GM23338 (cell line): ENCODE data around the gene ZMYND19. TPM values are rescaled to one million over a fixed set of nuclear protein-coding genes. Genes with fewer than 3 reads are reported as not detected.
A peak's percentile ranks its signal among the peaks of the same experiment; 100 is the strongest.

Experiments
- ATAC-seq: fragments of 200-7000 bp; cut with Tn5 transposase; 3 replicates; pipeline ENCODE4 v1.9.1; 2020
- DNase-seq: peaks from one replicate; pipeline ENCODE4 v3.0.0-alpha.2; 2015; ENCODE audit warnings: low spot score
- H2AFZ ChIP-seq: fragments of 200-600 bp; sonication (generic); 2 replicates; pipeline ENCODE4 v1.8.0; 2016; ENCODE audit warnings: antibody characterized with exemption, mild to moderate bottlenecking, moderate library complexity
- H3F3A ChIP-seq: fragments of 200-600 bp; sonication (generic); replicated peaks from 2 replicates; pipeline ENCODE4 v1.8.0; 2017; ENCODE audit warnings: antibody characterized with exemption, mixed run types, low read depth
- H3K27ac ChIP-seq: fragments of 200-600 bp; sonication (generic); 2 replicates; pipeline ENCODE4 v1.6.1; 2016; ENCODE audit warnings: low read depth
- H3K27me3 ChIP-seq: fragments of 200-600 bp; sonication (generic); 2 replicates; pipeline ENCODE4 v1.8.0; 2016; ENCODE audit warnings: mild to moderate bottlenecking, mixed run types, moderate library complexity; ENCODE audit not compliant: insufficient read depth
- H3K36me3 ChIP-seq: fragments of 200-600 bp; sonication (generic); 2 replicates; pipeline ENCODE4 v1.8.0; 2016; ENCODE audit warnings: mild to moderate bottlenecking; ENCODE audit not compliant: insufficient read depth
- H3K4me1 ChIP-seq: fragments of 200-600 bp; sonication (generic); 2 replicates; pipeline ENCODE4 v1.8.0; 2016; ENCODE audit warnings: mild to moderate bottlenecking, moderate library complexity; ENCODE audit not compliant: insufficient read depth
- H3K4me2 ChIP-seq: fragments of 200-600 bp; sonication (generic); 2 replicates; pipeline ENCODE4 v1.7.1; 2017; ENCODE audit warnings: mixed run types
- H3K4me3 ChIP-seq: fragments of 200-600 bp; sonication (generic); 2 replicates; pipeline ENCODE4 v1.6.1; 2016; ENCODE audit warnings: mixed run types
- H3K79me2 ChIP-seq: fragments of 200-600 bp; sonication (generic); replicated peaks from 2 replicates; pipeline ENCODE4 v1.8.0; 2017; ENCODE audit warnings: mild to moderate bottlenecking; ENCODE audit not compliant: insufficient read depth
- H3K9me2 ChIP-seq: fragments of 200-600 bp; sonication (generic); 2 replicates; pipeline ENCODE4 v1.8.0; 2017; ENCODE audit not compliant: insufficient read depth
- H4K20me1 ChIP-seq: fragments of 200-600 bp; sonication (generic); replicated peaks from 2 replicates; pipeline ENCODE4 v1.8.0; 2017; ENCODE audit warnings: mild to moderate bottlenecking; ENCODE audit not compliant: insufficient read depth
- H3K27ac Mint-ChIP-seq: 2 replicates; pipeline ENCODE4 v1.8.0; 2020; ENCODE audit warnings: inconsistent platforms, mild to moderate bottlenecking, moderate library complexity, mixed read lengths
- H3K27me3 Mint-ChIP-seq: 3 replicates; pipeline ENCODE4 v1.8.0; 2022; ENCODE audit warnings: low read depth, mild to moderate bottlenecking, moderate library complexity, mixed read lengths, inconsistent platforms; ENCODE audit not compliant: insufficient read depth, poor library complexity
- H3K36me3 Mint-ChIP-seq: 3 replicates; pipeline ENCODE4 v1.8.0; 2021; ENCODE audit warnings: low read depth, mild to moderate bottlenecking, inconsistent platforms, moderate library complexity, mixed read lengths
- H3K4me1 Mint-ChIP-seq: 3 replicates; pipeline ENCODE4 v1.8.0; 2020; ENCODE audit warnings: mild to moderate bottlenecking, inconsistent platforms, mixed read lengths
- H3K4me3 Mint-ChIP-seq: 3 replicates; pipeline ENCODE4 v1.8.0; 2021; ENCODE audit warnings: moderate library complexity, mild to moderate bottlenecking, inconsistent platforms, mixed read lengths
- H3K9me3 Mint-ChIP-seq: 3 replicates; pipeline ENCODE4 v1.8.0; 2020; ENCODE audit warnings: moderate library complexity, mild to moderate bottlenecking, inconsistent platforms, mixed read lengths
- CREB1 ChIP-seq: fragments of 250-450 bp; sonication (Bioruptor Pico); IDR thresholded peaks from 2 replicates; pipeline ENCODE4 v1.5.0; 2020; ENCODE audit warnings: low read depth, mild to moderate bottlenecking, moderate library complexity
- EZH2 ChIP-seq: fragments of 200-600 bp; sonication (generic); IDR thresholded peaks from one replicate; pipeline ENCODE4 v1.8.0; 2017; ENCODE audit warnings: antibody characterized with exemption, mild to moderate bottlenecking, low read depth; ENCODE audit not compliant: unreplicated experiment
- EZH2phosphoT487 ChIP-seq: fragments of 200-600 bp; sonication (generic); IDR thresholded peaks from one replicate; pipeline ENCODE4 v1.8.1; 2018; ENCODE audit warnings: antibody characterized with exemption; ENCODE audit not compliant: unreplicated experiment
- NANOG ChIP-seq: IDR thresholded peaks from 2 replicates; pipeline ENCODE4 v1.6.1; 2016; ENCODE audit warnings: antibody characterized with exemption, borderline replicate concordance
- POLR2AphosphoS5 ChIP-seq: IDR thresholded peaks from 2 replicates; pipeline ENCODE4 v1.6.1; 2016; ENCODE audit warnings: antibody characterized with exemption, low read depth
- STAT1 ChIP-seq: IDR thresholded peaks from one replicate; pipeline ENCODE4 v1.6.1; 2016; ENCODE audit warnings: antibody characterized with exemption; ENCODE audit not compliant: unreplicated experiment
- ZNF114 ChIP-seq: fragments of 250-450 bp; sonication (Bioruptor Pico); IDR thresholded peaks from 2 replicates; pipeline ENCODE4 v1.5.0; 2020; ENCODE audit warnings: mild to moderate bottlenecking, moderate library complexity
- ZNF331 ChIP-seq: fragments of 250-450 bp; sonication (Bioruptor Pico); IDR thresholded peaks from 2 replicates; pipeline ENCODE4 v1.5.0; 2020; ENCODE audit warnings: low read depth, mild to moderate bottlenecking, moderate library complexity
- polyA plus RNA-seq: library from polyadenylated mRNA; unstranded; fragments of >200 nt; fragmentation: Nextera tagmentation; extraction: Ambion mirVana; gene quantifications from 2 replicates; pipeline ENCODE4 v1.2.1, GENCODE V29; 2016
- total RNA-seq: library from RNA; depleted of rRNA; stranded (reverse); fragments of >200 nt; shearing (Covaris generic); gene quantifications from 2 replicates; pipeline ENCODE4 v1.2.3, GENCODE V29; 2014
- TF ChIP-seq, protein P1 (sequence below): IDR thresholded peaks from one replicate; pipeline ENCODE4 v1.6.1; 2018; ENCODE audit warnings: antibody characterized with exemption; ENCODE audit not compliant: unreplicated experiment
- TF ChIP-seq, protein P2 (sequence below): fragments of 250-450 bp; sonication (Bioruptor Pico); IDR thresholded peaks from 2 replicates; pipeline ENCODE4 v1.5.0; 2020; ENCODE audit warnings: mild to moderate bottlenecking, moderate library complexity

Gene ZMYND19
- total and polyA plus RNA-seq, 2 experiments from 2014 or later: 25.8 to 58.5 TPM

DNA sequence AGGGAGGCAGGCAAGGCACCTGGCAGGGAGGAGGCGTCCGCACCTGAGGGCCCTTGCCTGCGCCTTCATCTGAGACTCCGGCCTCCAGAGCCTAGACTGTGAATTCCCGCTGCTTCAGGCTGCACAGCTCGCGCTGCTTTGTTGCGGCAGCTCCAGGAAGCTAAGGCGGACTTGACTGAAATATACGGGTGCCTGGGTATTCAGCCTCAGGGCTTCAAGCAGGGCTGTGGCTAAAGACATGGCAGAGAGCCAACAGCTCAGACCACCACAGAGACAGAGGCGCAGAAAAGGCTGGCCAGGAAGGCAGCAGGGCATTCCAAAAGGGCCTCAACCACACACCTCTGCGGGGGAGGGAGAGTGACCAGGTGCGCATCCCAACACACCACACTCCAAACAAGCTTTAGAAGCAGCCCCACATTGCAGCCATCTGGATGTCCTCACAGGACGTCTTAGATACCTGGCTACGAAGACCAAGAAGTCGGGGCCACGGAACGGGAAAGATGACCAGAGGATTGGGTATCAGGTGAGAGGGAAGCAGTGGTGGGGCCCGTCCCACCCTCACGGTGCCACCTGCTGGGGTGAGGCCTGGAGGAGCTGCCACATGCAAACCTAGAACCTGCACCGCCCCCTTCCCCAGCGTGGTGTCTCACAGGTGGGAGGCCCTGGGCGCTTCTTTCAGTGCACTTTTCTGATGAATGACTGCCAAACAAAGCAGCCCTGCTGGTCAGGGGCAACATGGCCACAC, 9.9 kb downstream of the ZMYND19 start:
- H3K27me3 Mint-ChIP-seq: peaks cover 29% of the 10 kb centered on the region
- H3K36me3 Mint-ChIP-seq: peaks cover 58% of the 10 kb centered on the region
- Histone ChIP-seq H3K79me2 (peaks cover 41% of the 10 kb centered on the region), H3F3A (peaks cover 24% of the 10 kb centered on the region; the same call in 1 of the 2 replicates), H2AFZ (no peak overlapping the region), H3K4me1 (peaks cover 20% of the 10 kb centered on the region), H4K20me1 (peaks cover 20% of the 10 kb centered on the region), H3K9me2 (no peaks in the 10 kb centered on the region), H3K4me2 (peak overlapping the region; percentile 98), H3K4me3 (0 out of 2 replicates have a peak overlapping the region, but pooled peaks have one; percentile 13), H3K36me3 (peaks cover 9% of the 10 kb centered on the region; the same call in 1 of the 2 replicates), H3K27ac (no peak overlapping the region), H3K27me3 (no peaks in the 10 kb centered on the region)
- no peak for ATAC-seq
- H3K4me1 Mint-ChIP-seq: peaks cover 31% of the 10 kb centered on the region
- DNase-seq: peak; percentile 38
- H3K9me3 Mint-ChIP-seq: no peaks in the 10 kb centered on the region
- peak overlapping the region; percentile 86 for H3K27ac Mint-ChIP-seq
- H3K4me3 Mint-ChIP-seq: no peak overlapping the region; the same call in 2 of the 3 replicates
- no peak for TF ChIP-seq ZNF114 (CRISPR knock-in tag)
- TF ChIP-seq EZH2: no peak
- TF ChIP-seq, protein P1, sequence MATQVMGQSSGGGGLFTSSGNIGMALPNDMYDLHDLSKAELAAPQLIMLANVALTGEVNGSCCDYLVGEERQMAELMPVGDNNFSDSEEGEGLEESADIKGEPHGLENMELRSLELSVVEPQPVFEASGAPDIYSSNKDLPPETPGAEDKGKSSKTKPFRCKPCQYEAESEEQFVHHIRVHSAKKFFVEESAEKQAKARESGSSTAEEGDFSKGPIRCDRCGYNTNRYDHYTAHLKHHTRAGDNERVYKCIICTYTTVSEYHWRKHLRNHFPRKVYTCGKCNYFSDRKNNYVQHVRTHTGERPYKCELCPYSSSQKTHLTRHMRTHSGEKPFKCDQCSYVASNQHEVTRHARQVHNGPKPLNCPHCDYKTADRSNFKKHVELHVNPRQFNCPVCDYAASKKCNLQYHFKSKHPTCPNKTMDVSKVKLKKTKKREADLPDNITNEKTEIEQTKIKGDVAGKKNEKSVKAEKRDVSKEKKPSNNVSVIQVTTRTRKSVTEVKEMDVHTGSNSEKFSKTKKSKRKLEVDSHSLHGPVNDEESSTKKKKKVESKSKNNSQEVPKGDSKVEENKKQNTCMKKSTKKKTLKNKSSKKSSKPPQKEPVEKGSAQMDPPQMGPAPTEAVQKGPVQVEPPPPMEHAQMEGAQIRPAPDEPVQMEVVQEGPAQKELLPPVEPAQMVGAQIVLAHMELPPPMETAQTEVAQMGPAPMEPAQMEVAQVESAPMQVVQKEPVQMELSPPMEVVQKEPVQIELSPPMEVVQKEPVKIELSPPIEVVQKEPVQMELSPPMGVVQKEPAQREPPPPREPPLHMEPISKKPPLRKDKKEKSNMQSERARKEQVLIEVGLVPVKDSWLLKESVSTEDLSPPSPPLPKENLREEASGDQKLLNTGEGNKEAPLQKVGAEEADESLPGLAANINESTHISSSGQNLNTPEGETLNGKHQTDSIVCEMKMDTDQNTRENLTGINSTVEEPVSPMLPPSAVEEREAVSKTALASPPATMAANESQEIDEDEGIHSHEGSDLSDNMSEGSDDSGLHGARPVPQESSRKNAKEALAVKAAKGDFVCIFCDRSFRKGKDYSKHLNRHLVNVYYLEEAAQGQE: no peak
- TF ChIP-seq ZNF331 (CRISPR knock-in tag): no peak
- no peak for TF ChIP-seq EZH2phosphoT487
- no peak for TF ChIP-seq STAT1
- TF ChIP-seq POLR2AphosphoS5: no peak
- TF ChIP-seq, protein P2, sequence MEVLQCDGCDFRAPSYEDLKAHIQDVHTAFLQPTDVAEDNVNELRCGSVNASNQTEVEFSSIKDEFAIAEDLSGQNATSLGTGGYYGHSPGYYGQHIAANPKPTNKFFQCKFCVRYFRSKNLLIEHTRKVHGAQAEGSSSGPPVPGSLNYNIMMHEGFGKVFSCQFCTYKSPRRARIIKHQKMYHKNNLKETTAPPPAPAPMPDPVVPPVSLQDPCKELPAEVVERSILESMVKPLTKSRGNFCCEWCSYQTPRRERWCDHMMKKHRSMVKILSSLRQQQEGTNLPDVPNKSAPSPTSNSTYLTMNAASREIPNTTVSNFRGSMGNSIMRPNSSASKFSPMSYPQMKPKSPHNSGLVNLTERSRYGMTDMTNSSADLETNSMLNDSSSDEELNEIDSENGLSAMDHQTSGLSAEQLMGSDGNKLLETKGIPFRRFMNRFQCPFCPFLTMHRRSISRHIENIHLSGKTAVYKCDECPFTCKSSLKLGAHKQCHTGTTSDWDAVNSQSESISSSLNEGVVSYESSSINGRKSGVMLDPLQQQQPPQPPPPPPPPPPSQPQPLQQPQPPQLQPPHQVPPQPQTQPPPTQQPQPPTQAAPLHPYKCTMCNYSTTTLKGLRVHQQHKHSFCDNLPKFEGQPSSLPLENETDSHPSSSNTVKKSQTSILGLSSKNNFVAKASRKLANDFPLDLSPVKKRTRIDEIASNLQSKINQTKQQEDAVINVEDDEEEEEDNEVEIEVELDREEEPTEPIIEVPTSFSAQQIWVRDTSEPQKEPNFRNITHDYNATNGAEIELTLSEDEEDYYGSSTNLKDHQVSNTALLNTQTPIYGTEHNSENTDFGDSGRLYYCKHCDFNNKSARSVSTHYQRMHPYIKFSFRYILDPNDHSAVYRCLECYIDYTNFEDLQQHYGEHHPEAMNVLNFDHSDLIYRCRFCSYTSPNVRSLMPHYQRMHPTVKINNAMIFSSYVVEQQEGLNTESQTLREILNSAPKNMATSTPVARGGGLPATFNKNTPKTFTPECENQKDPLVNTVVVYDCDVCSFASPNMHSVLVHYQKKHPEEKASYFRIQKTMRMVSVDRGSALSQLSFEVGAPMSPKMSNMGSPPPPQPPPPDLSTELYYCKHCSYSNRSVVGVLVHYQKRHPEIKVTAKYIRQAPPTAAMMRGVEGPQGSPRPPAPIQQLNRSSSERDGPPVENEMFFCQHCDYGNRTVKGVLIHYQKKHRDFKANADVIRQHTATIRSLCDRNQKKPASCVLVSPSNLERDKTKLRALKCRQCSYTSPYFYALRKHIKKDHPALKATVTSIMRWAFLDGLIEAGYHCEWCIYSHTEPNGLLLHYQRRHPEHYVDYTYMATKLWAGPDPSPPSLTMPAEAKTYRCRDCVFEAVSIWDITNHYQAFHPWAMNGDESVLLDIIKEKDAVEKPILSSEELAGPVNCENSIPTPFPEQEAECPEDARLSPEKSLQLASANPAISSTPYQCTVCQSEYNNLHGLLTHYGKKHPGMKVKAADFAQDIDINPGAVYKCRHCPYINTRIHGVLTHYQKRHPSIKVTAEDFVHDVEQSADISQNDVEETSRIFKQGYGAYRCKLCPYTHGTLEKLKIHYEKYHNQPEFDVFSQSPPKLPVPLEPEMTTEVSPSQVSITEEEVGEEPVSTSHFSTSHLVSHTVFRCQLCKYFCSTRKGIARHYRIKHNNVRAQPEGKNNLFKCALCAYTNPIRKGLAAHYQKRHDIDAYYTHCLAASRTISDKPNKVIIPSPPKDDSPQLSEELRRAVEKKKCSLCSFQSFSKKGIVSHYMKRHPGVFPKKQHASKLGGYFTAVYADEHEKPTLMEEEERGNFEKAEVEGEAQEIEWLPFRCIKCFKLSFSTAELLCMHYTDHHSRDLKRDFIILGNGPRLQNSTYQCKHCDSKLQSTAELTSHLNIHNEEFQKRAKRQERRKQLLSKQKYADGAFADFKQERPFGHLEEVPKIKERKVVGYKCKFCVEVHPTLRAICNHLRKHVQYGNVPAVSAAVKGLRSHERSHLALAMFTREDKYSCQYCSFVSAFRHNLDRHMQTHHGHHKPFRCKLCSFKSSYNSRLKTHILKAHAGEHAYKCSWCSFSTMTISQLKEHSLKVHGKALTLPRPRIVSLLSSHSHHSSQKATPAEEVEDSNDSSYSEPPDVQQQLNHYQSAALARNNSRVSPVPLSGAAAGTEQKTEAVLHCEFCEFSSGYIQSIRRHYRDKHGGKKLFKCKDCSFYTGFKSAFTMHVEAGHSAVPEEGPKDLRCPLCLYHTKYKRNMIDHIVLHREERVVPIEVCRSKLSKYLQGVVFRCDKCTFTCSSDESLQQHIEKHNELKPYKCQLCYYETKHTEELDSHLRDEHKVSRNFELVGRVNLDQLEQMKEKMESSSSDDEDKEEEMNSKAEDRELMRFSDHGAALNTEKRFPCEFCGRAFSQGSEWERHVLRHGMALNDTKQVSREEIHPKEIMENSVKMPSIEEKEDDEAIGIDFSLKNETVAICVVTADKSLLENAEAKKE (CRISPR knock-in tag): no peak
- no peak for TF ChIP-seq CREB1 (CRISPR knock-in tag)
- TF ChIP-seq NANOG: no peak
